GM21526 (cell line): ENCODE results near the gene RERE.

ENCODE experiments used
- ATAC-seq: cut with Tn5 transposase; IDR thresholded peaks from one replicate; pipeline ENCODE4 v1.9.1; 2021; ENCODE audit warnings: moderate library complexity; ENCODE audit not compliant: unreplicated experiment, low FRiP score

Gene RERE

GRCh38 chr1:8560611-8561544, 256.6 kb downstream of the RERE start:
- no peak for ATAC-seq

- ATAC-seq = no peak
Measured at GRCh38 chr1:8560035-8560434, 257.4 kb downstream of the RERE start.

GRCh38 chr1:8555582-8555981, 261.9 kb downstream of the RERE start:
- no peak for ATAC-seq

GRCh38 chr1:8554956-8555534, 262.4 kb downstream of the RERE start:
- no peak for ATAC-seq

GRCh38 chr1:8552820-8553397, 264.5 kb downstream of the RERE start:
- no peak for ATAC-seq

- ATAC-seq = no peak
Measured at GRCh38 chr1:8551613-8552489, 265.6 kb downstream of the RERE start.

- ATAC-seq = no peak
Measured at GRCh38 chr1:8551057-8551456, 266.4 kb downstream of the RERE start.

GRCh38 chr1:8547791-8548190, 269.6 kb downstream of the RERE start:
- ATAC-seq = no peak

- ATAC-seq = no peak
Measured at GRCh38 chr1:8545078-8545477, 272.4 kb downstream of the RERE start.

- no peak for ATAC-seq
Measured at GRCh38 chr1:8544644-8545043, 272.8 kb downstream of the RERE start.

GRCh38 chr1:8543965-8544364, 273.5 kb downstream of the RERE start:
- ATAC-seq = no peak

- no peak for ATAC-seq
Measured at GRCh38 chr1:8541961-8542521, 275.4 kb downstream of the RERE start.

- no peak for ATAC-seq
Measured at GRCh38 chr1:8540971-8541370, 276.5 kb downstream of the RERE start.

- no peak for ATAC-seq
Measured at GRCh38 chr1:8540261-8540941, 277.0 kb downstream of the RERE start.

GRCh38 chr1:8539683-8540082, 277.8 kb downstream of the RERE start:
- ATAC-seq = no peak

- ATAC-seq = no peak
Measured at GRCh38 chr1:8538502-8538901, 278.9 kb downstream of the RERE start.

- no peak for ATAC-seq
Measured at GRCh38 chr1:8537991-8538390, 279.4 kb downstream of the RERE start.

GRCh38 chr1:8536515-8536914, 280.9 kb downstream of the RERE start:
- no peak for ATAC-seq

- ATAC-seq = no peak
Measured at GRCh38 chr1:8533907-8534306, 283.5 kb downstream of the RERE start.

- ATAC-seq = peak; percentile 50
Measured at GRCh38 chr1:8533124-8533523, 284.3 kb downstream of the RERE start.
